ENCODE results near the gene SCRN3. TPM values are rescaled to one million over a fixed set of nuclear protein-coding genes. Genes with fewer than 3 reads are reported as not detected.

SCRN3 gene, protein sequence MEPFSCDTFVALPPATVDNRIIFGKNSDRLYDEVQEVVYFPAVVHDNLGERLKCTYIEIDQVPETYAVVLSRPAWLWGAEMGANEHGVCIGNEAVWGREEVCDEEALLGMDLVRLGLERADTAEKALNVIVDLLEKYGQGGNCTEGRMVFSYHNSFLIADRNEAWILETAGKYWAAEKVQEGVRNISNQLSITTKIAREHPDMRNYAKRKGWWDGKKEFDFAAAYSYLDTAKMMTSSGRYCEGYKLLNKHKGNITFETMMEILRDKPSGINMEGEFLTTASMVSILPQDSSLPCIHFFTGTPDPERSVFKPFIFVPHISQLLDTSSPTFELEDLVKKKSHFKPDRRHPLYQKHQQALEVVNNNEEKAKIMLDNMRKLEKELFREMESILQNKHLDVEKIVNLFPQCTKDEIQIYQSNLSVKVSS
- total RNA-seq: 10.1 and 23.0 TPM in 2 replicates

DNA sequence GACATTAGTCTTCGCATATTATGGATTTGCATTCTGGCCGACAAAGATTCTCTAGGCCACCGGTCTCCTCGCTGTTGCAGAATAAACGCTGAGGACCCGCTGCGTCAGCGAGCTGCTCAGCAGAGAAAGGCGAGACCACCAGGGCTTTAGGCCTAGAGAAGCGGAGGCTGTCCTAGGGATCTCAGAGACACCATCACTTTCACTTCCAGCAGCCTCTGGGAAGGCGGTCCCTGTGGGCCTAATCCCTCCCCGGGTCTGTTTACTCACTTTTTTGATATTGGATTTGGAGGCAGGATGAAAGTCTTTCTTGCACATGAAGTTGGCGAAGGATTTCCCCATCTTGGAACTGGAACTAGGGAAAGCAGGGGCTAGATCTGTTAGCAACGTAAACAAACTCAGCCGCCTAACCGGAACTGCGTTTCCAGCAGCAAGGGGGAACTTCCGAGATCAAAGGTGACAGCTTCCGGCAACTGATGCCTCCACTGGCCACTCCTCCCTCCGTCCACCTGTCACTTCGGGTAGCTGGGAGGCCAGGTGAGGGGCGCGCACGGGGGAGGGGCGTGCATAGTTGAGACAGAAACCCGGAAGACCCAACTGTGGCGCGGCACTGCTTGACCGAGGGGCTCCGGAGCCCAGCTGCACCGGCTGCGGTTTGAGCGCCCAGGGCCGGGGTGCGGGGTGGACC lies at the start of gene SCRN3:
SCRN3 (plus strand) TSS at position 447 of the 685 bp plus-strand sequence. CDS start 2,554 bp downstream, outside the sequence.

Other genes with a start within 250 kb of the SCRN3 start
- gene OLA1, start 147.2 kb upstream of the SCRN3 start, total RNA-seq: 77.2 and 86.2 TPM in 2 replicates
- gene SP9, start 60.8 kb upstream of the SCRN3 start, total RNA-seq: not detected in 2 replicates
- 1.5 and 2.5 TPM in 2 replicates for gene GPR155, start 91.3 kb downstream of the SCRN3 start, total RNA-seq
- gene WIPF1, start 202.1 kb downstream of the SCRN3 start, total RNA-seq: 11.8 and 19.1 TPM in 2 replicates